ENCODE results near the gene CARS2.

DNA sequence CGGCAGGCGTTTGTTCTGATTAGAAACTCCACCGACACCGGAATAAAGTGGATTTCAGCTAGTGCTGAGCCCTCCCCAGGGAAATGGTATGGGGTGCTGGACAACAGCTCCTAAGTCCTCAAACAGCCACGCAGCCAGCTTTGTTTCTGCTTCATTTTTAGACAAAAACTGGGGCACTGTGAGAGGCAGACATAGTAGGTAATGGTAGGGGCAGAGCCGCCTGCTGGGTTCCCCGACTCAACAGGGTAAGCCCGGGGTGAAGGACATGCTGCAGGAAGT, 39.7 kb downstream of the CARS2 start:
- TF ChIP-seq EZH2 (IDR thresholded peaks at IDR 0.05) (no peak), POLR2AphosphoS5 (IDR thresholded peaks at IDR 0.05; ENCODE audit: borderline replicate concordance, low read depth, low read length) (no peak), FOXP2 (optimal IDR thresholded peaks at IDR 0.05; ENCODE audit: control extremely low read depth, extremely low read length, insufficient read depth) (no peak)

Measured in SK-N-MC (cell line).